Testis (tissue), 3 donors: ENCODE measurements around the gene HIF3A. TPM values are rescaled to one million over a fixed set of nuclear protein-coding genes. Genes with fewer than 3 reads are reported as not detected.
"Not testable (repeated sequence)": the region's sequence is repeated elsewhere in the genome, so short reads cannot be mapped to it uniquely, and the experiment has no call there.

Experiments used
- DNase-seq: peaks from one replicate; pipeline ENCODE4 v3.0.0-alpha.2; 2019
- H3K27ac ChIP-seq, 2 donors: fragments of 200-600 bp; sonication (generic); one replicate each; pipeline ENCODE4 v1.5.1; 2019
- H3K27me3 ChIP-seq: fragments of 200-600 bp; sonication (generic); one replicate; pipeline ENCODE4 v1.5.1; 2019
- H3K36me3 ChIP-seq: fragments of 200-600 bp; sonication (generic); one replicate; pipeline ENCODE4 v1.5.1; 2017; ENCODE audit warnings: low read depth; ENCODE audit errors: missing control alignments
- H3K4me1 ChIP-seq: fragments of 200-600 bp; sonication (generic); one replicate; pipeline ENCODE4 v1.5.1; 2019
- H3K4me3 ChIP-seq, 2 donors: fragments of 200-600 bp; sonication (generic); one replicate each; pipeline ENCODE4 v1.5.1; 2017 to 2019
- H3K9me3 ChIP-seq: fragments of 200-600 bp; sonication (generic); one replicate; pipeline ENCODE4 v1.5.1; 2017
- CTCF ChIP-seq, 3 experiments: fragments of 450-650 bp in 2 of 3; fragments of 200-600 bp in 1 of 3; sonication (generic) in 1 of 3; IDR thresholded peaks; one replicate each; pipeline ENCODE4 v1.5.1; 2016 to 2019; ENCODE audit warnings: antibody characterized with exemption in 3 of 3, mild to moderate bottlenecking in 2 of 3, moderate library complexity in 1 of 3
- POLR2A ChIP-seq: fragments of 450-650 bp; IDR thresholded peaks from one replicate; pipeline ENCODE4 v1.6.1; 2017; ENCODE audit warnings: antibody characterized with exemption, mild to moderate bottlenecking, moderate library complexity
- WGBS, 2 donors: methylation state at CpG; one replicate each; pipeline ENCODE4 v1.1.5; 2018; 5-methylcytosine and 5-hydroxymethylcytosine counted together
- intact Hi-C: fragments of 100-400 bp; cut with DNase I; formaldehyde crosslinking; loops from one replicate; pipeline ENCODE4 v1.15.1; 2023; ENCODE audit warnings: low total_unique reads
- polyA plus RNA-seq: library from polyadenylated mRNA; stranded (reverse); fragments of 350-450 nt; fragmentation: Illumina TruSeq; extraction: RNeasy Lipid Tissue Mini Kit (QIAGEN cat#74804); gene quantifications from one replicate; pipeline ENCODE4 v1.2.3, GENCODE V29; 2014; ENCODE audit warnings: low read depth, low replicate concordance; ENCODE audit not compliant: insufficient read depth
- total RNA-seq, 2 donors: library from RNA; depleted of rRNA; stranded (reverse); fragments of >200 nt; gene quantifications; one replicate each; pipeline ENCODE4 v1.2.3, GENCODE V29; 2016

HIF3A gene
- total and polyA plus RNA-seq, 3 donors from 2014 or later: 3.8 to 105 (median 82.6) TPM

DNA sequence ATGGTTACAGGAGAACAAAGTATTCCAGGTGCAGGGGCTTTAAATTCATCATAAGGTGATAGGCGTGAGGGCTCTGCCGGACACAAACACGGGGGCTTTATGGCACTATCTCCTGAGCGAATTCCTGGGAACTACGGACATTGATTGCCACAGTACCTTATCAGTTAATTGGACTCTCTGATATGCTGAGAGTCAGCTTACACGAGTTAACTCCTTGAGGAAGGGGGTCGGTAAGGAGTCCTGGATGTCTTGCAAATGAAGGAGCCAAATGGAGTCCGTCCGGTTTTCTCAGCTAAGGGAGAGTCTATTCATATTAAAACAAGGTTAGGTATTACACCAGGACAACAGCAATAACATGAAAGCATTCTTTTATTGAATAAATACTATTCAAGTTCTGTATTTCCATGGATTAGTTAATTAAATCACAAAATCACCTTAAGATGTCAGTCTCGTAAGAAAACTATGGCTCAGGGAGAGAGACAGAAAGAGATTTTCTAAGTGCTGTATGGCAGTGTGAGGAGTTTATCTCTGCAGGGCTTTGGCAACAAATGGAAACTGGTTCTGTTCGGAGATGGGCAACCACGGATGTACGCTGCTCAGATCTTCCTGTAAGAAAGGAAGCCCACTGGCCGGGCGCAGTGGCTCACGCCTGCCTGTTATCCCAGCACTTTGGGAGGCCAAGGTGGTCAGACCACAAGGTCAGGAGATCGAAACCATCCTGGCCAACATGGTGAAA lies 26.2 kb upstream of the HIF3A start:
- intact Hi-C loops: no loop called here
- 59 to 70% methylated on average over 17 of the region's 17 CpGs for WGBS, 2 donors
- Histone ChIP-seq H3K4me1 (no peaks in the 10 kb centered on the region), H3K9me3 (no peaks in the 10 kb centered on the region), H3K36me3 (no peaks in the 10 kb centered on the region), H3K27me3 (no peaks in the 10 kb centered on the region), H3K4me3 (no peak overlapping the region), H3K27ac (no peak overlapping the region)
- TF ChIP-seq CTCF (IDR thresholded peaks at IDR 0.05) (no peak), POLR2A (no peak)
- DNase-seq: no peak

- Histone ChIP-seq H3K27me3 (no peaks in the 10 kb centered on the region), H3K9me3 (no peaks in the 10 kb centered on the region), H3K27ac (no peak overlapping the region), H3K4me3 (no peak overlapping the region), H3K4me1 (no peaks in the 10 kb centered on the region), H3K36me3 (no peaks in the 10 kb centered on the region)
- intact Hi-C loops: no loop called here
- DNase-seq: no peak
- 59 to 77% methylated on average over 8 of the region's 8 CpGs for WGBS, 2 donors
- TF ChIP-seq POLR2A (no peak), CTCF (IDR thresholded peaks at IDR 0.05) (no peak)
These were observed 25.2 kb upstream of the HIF3A start for GRCh38 chr19:46271481-46272197.

- H3K4me3 ChIP-seq, H3K27me3 ChIP-seq, H3K4me1 ChIP-seq, DNase-seq, H3K9me3 ChIP-seq, H3K27ac ChIP-seq, H3K36me3 ChIP-seq, intact Hi-C loops: not testable (repeated sequence)
- WGBS, 2 donors: 81 to 90% methylated on average over 6 of the region's 6 CpGs
These were observed 22.9 kb upstream of the HIF3A start for GRCh38 chr19:46273931-46274330.

GRCh38 chr19:46279177-46279576 lies 17.7 kb upstream of the HIF3A start:
- TF ChIP-seq POLR2A (no peak), CTCF (IDR thresholded peaks at IDR 0.05) (no peak)
- WGBS, 2 donors: 87 to 91% methylated on average over 7 of the region's 7 CpGs
- no peaks in the 10 kb centered on the region for H3K9me3 ChIP-seq

GRCh38 chr19:46283771-46284170 lies 13.1 kb upstream of the HIF3A start:
- TF ChIP-seq CTCF (IDR thresholded peaks at IDR 0.05) (no peak), POLR2A (no peak)
- Histone ChIP-seq H3K4me3 (no peak overlapping the region), H3K36me3 (no peaks in the 10 kb centered on the region), H3K27me3 (no peaks in the 10 kb centered on the region), H3K27ac (no peak overlapping the region), H3K4me1 (no peaks in the 10 kb centered on the region), H3K9me3 (no peaks in the 10 kb centered on the region)
- intact Hi-C loops: loop anchor here (10.0 kb wide), 1 partner anchor 211 kb away; the partner anchor contains the start of gene PNMA8B
- DNase-seq: no peak
- whole genome bisulfite sequencing, 2 donors: 81 to 86% methylated on average over 1 to 4 of the region's 4 CpGs

More at GRCh38 chr19:46279177-46279576, 17.7 kb upstream of the HIF3A start:
- Histone ChIP-seq H3K27ac (no peak overlapping the region), H3K4me1 (no peaks in the 10 kb centered on the region), H3K27me3 (no peaks in the 10 kb centered on the region), H3K36me3 (no peaks in the 10 kb centered on the region), H3K4me3 (no peak overlapping the region)
- intact Hi-C loops: no loop called here
- no peak for DNase-seq
